ENCODE data around the gene AP5B1. TPM values are rescaled to one million over a fixed set of nuclear protein-coding genes. Genes with fewer than 3 reads are reported as not detected.

The AP5B1 gene
- total and polyA plus RNA-seq, 2 of the 8 experiments (the other 6 are each of a cell fraction or from before 2014, with no cell fraction given) = 7.6 to 10.0 TPM

GRCh38 chr11:65814131-65814985, 33.6 kb upstream of the AP5B1 start:
- FAIRE-seq (no peak), DNase-seq (ENCODE audit: low read depth in 1 of 2, low spot score in 2 of 2) (no peak)
- Histone ChIP-seq H2BK12ac (ENCODE audit: low read depth, low read length) (no peak overlapping the region), H4K91ac (replicated peaks; ENCODE audit: insufficient read length, low read length) (no peak overlapping the region), H4K8ac (ENCODE audit: extremely low read depth, insufficient read depth, low read length) (no peak overlapping the region), H2BK20ac (ENCODE audit: low read length) (no peak overlapping the region), H3K23me2 (ENCODE audit: low read depth, low read length) (0 out of 2 replicates have a peak, but pooled peaks cover 1% of the 10 kb centered on the region), H3K27me3 (replicated peaks in 1 of 4; ENCODE audit: control insufficient read depth in 3 of 4, extremely low read depth in 1 of 4, insufficient read depth in 3 of 4, low read length in 3 of 4) (peaks cover 0 to 11% (median 4%) of the 10 kb centered on the region in 4 experiments; a peak in 5 of 7 replicates), H2BK15ac (ENCODE audit: low read length) (no peak overlapping the region), H3K56ac (replicated peaks; ENCODE audit: insufficient read length, low read depth, low read length) (no peak overlapping the region), H3K9me3 (ENCODE audit: insufficient read depth in 2 of 2, low read depth in 1 of 2, low read length in 1 of 2) (no peaks in the 10 kb centered on the region), H2AFZ (ENCODE audit: low read length) (no peak overlapping the region), H3K18ac (ENCODE audit: extremely low read depth, low read length) (no peak overlapping the region), H2AK5ac (ENCODE audit: low read depth, low read length) (no peak overlapping the region), H3K23ac (ENCODE audit: insufficient read length) (no peak overlapping the region), H4K5ac (ENCODE audit: insufficient read length, low read depth, low read length) (no peak overlapping the region), H3K27ac (ENCODE audit: low read depth, low read length) (no peak overlapping the region), H3K36me3 (ENCODE audit: control insufficient read depth in 2 of 4, insufficient read depth in 4 of 4, low read length in 3 of 4) (no peaks in the 10 kb centered on the region), H3K9ac (replicated peaks in 1 of 4; ENCODE audit: extremely low read depth in 1 of 4, low read depth in 3 of 4, low read length in 3 of 4) (no peak overlapping the region), H3K4me1 (replicated peaks in 1 of 4; ENCODE audit: control insufficient read depth in 3 of 4, insufficient read depth in 4 of 4, low read length in 3 of 4) (no peaks in the 10 kb centered on the region), H3K4me2 (ENCODE audit: insufficient read depth in 1 of 2, low read depth in 2 of 2, low read length in 2 of 2) (no peak overlapping the region), H3K14ac (ENCODE audit: insufficient read length) (no peak overlapping the region), H3K4ac (replicated peaks; ENCODE audit: insufficient read length, low read depth, low read length) (no peak overlapping the region), H3K4me3 (ENCODE audit: extremely low read depth in 1 of 4, insufficient read depth in 2 of 4, low read depth in 3 of 4, low read length in 4 of 4) (no peak overlapping the region), H2BK5ac (ENCODE audit: low read depth, low read length) (no peak overlapping the region), H3K79me2 (ENCODE audit: control insufficient read depth in 1 of 2, insufficient read depth in 2 of 2, low read length in 2 of 2) (no peaks in the 10 kb centered on the region), H3K79me1 (ENCODE audit: low read depth, low read length) (peaks cover 2% of the 10 kb centered on the region; the same call in 1 of the 2 replicates), H2BK120ac (replicated peaks; ENCODE audit: low read depth, low read length) (no peak overlapping the region), H4K20me1 (replicated peaks in 1 of 2; ENCODE audit: control insufficient read depth in 1 of 2, insufficient read depth in 2 of 2, low read length in 2 of 2) (peaks cover 0 to 5% of the 10 kb centered on the region in 2 experiments)
- TF ChIP-seq HDAC2 (IDR thresholded peaks at IDR 0.05; ENCODE audit: borderline replicate concordance in 1 of 2, low read depth in 2 of 2, low read length in 2 of 2) = no peak
- TF ChIP-seq CEBPB (IDR thresholded peaks at IDR 0.05; ENCODE audit: low read depth, low read length) = no peak
- no peak for TF ChIP-seq CHD1 (IDR thresholded peaks at IDR 0.05; ENCODE audit: low read depth, low read length)
- TF ChIP-seq RFX5 (IDR thresholded peaks at IDR 0.05; ENCODE audit: borderline replicate concordance, low read depth, low read length) = no peak
- TF ChIP-seq SRF (IDR thresholded peaks at IDR 0.05; ENCODE audit: low read depth, low read length) = no peak
- no peak for TF ChIP-seq SIRT6 (IDR thresholded peaks at IDR 0.05; ENCODE audit: low read length)
- no peak for TF ChIP-seq BRCA1 (IDR thresholded peaks at IDR 0.05; ENCODE audit: low read depth, low read length)
- TF ChIP-seq BACH1 (IDR thresholded peaks at IDR 0.05; ENCODE audit: low read length) = no peak
- TF ChIP-seq TAF7 (optimal IDR thresholded peaks at IDR 0.05; ENCODE audit: borderline replicate concordance, low read depth, low read length) = no peak
- TF ChIP-seq RNF2 (IDR thresholded peaks at IDR 0.05; ENCODE audit: borderline replicate concordance, low read depth, low read length, missing control alignments, poor library complexity, severe bottlenecking) = no peak
- no peak for TF ChIP-seq SAP30 (IDR thresholded peaks at IDR 0.05; ENCODE audit: insufficient read depth, insufficient replicate concordance, low read length)
- TF ChIP-seq CBX5 (IDR thresholded peaks at IDR 0.05; ENCODE audit: low read depth, low read length) = no peak
- ChIA-PET CTCF (ENCODE audit: partially characterized antibody) (interaction anchor here (0.6 to 19.6 kb wide), 6 partner anchors 12 to 677 kb away, joined by 3 to 347 read pairs (median 24); partner anchors contain the start of genes AP5B1, CCDC85B, FIBP and OVOL1), POLR2A (ENCODE audit: partially characterized antibody) (interaction anchor here (1.3 kb wide), 1 partner anchor 44 kb away, joined by 3 read pairs; the partner anchor contains the start of gene CFL1)
- 87% methylated on average over 17 of the region's 18 CpGs; no CpG with 5 or more reads in 1 of the 2 experiments for WGBS, 2 experiments (ENCODE audit: extremely low coverage in 1 of 2, insufficient coverage in 1 of 2, insufficient read length in 1 of 2, insufficient replicate concordance in 2 of 2, low coverage in 1 of 2, low lambda C conversion rate in 2 of 2, missing lambda C conversion rate in 1 of 2)
